Right lobe of liver (tissue), 6 donors: Measurements from ENCODE around the gene GIMAP1. TPM values are rescaled to one million over a fixed set of nuclear protein-coding genes. Genes with fewer than 3 reads are reported as not detected.
"Not testable (repeated sequence)": the region's sequence is repeated elsewhere in the genome, so short reads cannot be mapped to it uniquely, and the experiment has no call there.

Experiments used
- ATAC-seq, 4 donors: fragments of 200-7000 bp; cut with Tn5 transposase; one replicate each; pipeline ENCODE4 v1.9.1; 2020; ENCODE audit warnings: mild to moderate bottlenecking in 4 of 4, moderate library complexity in 4 of 4
- DNase-seq, 3 donors: peaks; one replicate each; pipeline ENCODE4 v3.0.0-alpha.2; 2020
- H3K27ac ChIP-seq, 3 donors: fragments of 200-600 bp; one replicate each; pipeline ENCODE4 v1.8.0; 2022
- H3K27me3 ChIP-seq, 2 donors: fragments of 200-600 bp; one replicate each; pipeline ENCODE4 v1.8.0; 2022
- H3K36me3 ChIP-seq, 4 donors: fragments of 200-600 bp; sonication (generic) in 1 of 4; one replicate each; pipeline versions ENCODE4 v1.5.1 to v1.8.0; 2017 to 2022; ENCODE audit warnings: control low read depth in 1 of 4
- H3K4me1 ChIP-seq, 4 donors: fragments of 200-600 bp; sonication (generic) in 1 of 4; one replicate each; pipeline versions ENCODE4 v1.5.1 to v1.8.0; 2017 to 2022; ENCODE audit warnings: control low read depth in 1 of 4
- H3K4me3 ChIP-seq, 3 donors: fragments of 200-600 bp; one replicate each; pipeline ENCODE4 v1.8.0; 2022
- H3K9me3 ChIP-seq, 4 donors: fragments of 200-600 bp; sonication (generic) in 1 of 4; one replicate each; pipeline versions ENCODE4 v1.5.1 to v1.8.0; 2017 to 2022; ENCODE audit warnings: control low read depth in 1 of 4
- POLR2A ChIP-seq: fragments of 450-650 bp; IDR thresholded peaks from one replicate; pipeline ENCODE4 v1.6.1; 2017; ENCODE audit warnings: antibody characterized with exemption, mild to moderate bottlenecking
- WGBS: methylation state at CpG from one replicate; pipeline ENCODE4 v1.1.6; 2018; ENCODE audit warnings: low coverage, low lambda C conversion rate; ENCODE audit not compliant: insufficient coverage; ENCODE audit errors: missing lambda C conversion rate; 5-methylcytosine and 5-hydroxymethylcytosine counted together
- intact Hi-C, 2 donors: fragments of 100-400 bp; cut with DNase I; formaldehyde crosslinking; loops; one replicate each; pipeline versions ENCODE4 v1.11.2 to v1.14.1; 2022
- total RNA-seq, 6 experiments: library from RNA; depleted of rRNA in 2 of 6; stranded (reverse); fragments of >200 nt in 2 of 6; fragmentation: NEBNext Ultra II Directional in 3 of 6; extraction: Animal tissue kit (Norgen Biotek cat#: 25700) in 3 of 6; gene quantifications; one replicate each; pipeline versions ENCODE4 v1.1.0 to v1.2.4, GENCODE V29; 2016 to 2023
- TF ChIP-seq, protein P1 (sequence below), 4 donors: fragments of 200-600 bp in 3 of 4; fragments of 450-650 bp in 1 of 4; IDR thresholded peaks; one replicate each; pipeline versions ENCODE4 v1.5.1 to v1.8.0; 2016 to 2022; ENCODE audit warnings: antibody characterized with exemption in 4 of 4, mild to moderate bottlenecking in 2 of 4
- donor health status: DM: no; HTN: yes; CAD: no.
- donor health status: DM: no; HTN: no; CAD: no.
- donor health status: DM: no; HTN: no; CAD: no.
- donor health status: DM: no; HTN: yes; CAD: no.
- donor health status: DM: no; HTN: yes; CAD: no.

GIMAP1 gene
- total RNA-seq, 6 experiments from 2014 or later: 0.73 to 2.4 (median 1.8) TPM

DNA sequence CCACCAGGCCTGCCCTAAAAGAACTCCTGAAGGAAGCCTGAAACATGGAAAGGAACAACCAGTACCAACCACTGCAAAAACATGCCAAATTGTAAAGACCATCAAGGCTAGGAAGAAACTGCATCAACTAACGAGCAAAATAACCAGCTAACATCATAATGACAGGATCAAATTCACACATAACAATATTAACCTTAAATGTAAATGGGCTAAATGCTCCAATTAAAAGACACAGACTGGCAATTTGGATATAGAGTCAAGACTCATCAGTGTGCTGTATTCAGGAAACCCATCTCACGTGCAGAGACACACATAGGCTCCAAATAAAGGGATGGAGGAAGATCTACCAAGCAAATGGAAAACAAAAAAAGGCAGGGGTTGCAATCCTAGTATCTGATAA lies 36.0 kb upstream of the GIMAP1 start:
- H3K9me3 ChIP-seq, H3K27me3 ChIP-seq, H3K27ac ChIP-seq, H3K4me1 ChIP-seq, intact Hi-C loops, ATAC-seq, H3K36me3 ChIP-seq, H3K4me3 ChIP-seq, DNase-seq: not testable (repeated sequence)
- WGBS: 65% methylated on average over 2 of the region's 2 CpGs

DNA sequence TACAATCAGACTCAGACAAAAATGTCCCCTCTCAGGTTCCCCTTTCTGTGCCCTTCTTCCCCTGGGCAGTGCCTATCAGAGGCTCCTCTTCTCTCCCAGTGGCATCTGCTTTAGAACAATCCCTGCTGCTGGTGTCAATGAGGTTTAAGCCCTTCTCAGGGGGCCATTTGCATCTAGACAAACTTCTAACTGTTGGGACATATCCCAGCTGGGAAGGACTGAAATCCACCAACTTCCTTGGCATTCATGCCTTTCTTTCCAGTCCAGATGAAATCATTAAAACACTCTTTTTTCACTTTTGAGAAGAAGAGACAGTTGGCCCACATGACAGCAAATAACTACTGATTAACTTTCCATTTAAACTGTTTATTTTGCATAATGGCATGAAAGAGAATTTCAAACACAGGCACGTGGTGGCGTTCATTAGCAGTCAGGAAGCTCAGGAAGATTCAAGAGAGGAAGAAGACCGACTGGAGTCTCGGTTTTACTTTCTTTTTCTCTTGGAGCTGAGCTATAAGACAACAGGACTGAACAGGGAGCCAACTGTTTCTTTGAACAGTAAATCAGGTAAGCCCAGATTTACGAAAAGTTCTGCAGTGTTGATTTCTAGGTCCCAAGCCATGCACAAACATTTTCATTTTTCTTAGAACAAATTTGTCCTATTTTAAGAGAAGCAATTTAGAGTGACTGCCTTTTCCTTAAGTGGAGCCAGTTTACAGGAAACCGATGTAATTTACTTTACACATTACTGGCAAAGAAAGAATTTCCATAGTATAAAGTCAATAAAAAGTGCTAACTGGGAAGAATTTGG lies 31.0 kb upstream of the GIMAP1 start, which contains the start of gene GIMAP2:
Gene GIMAP2, plus strand, starts transcription at position 488 of the 811 bp plus-strand sequence. CDS start 1,354 bp downstream, outside the sequence.
- peak within 1 kb of the TSS; percentile 77 to 81 (median 79) for H3K27ac ChIP-seq
- DNase-seq (no peak), ATAC-seq (peak; percentile 91 to 96 (median 94))
- H3K4me1 ChIP-seq: peaks cover 0 to 7% (median 3%) of the 10 kb centered on the region in 4 donors
- intact Hi-C loops: no loop called here
- H3K4me3 ChIP-seq: peak within 1 kb of the TSS; percentile 38 to 58 (median 50)
- no peaks in the 10 kb centered on the region for H3K9me3 ChIP-seq
- TF ChIP-seq, protein P1, sequence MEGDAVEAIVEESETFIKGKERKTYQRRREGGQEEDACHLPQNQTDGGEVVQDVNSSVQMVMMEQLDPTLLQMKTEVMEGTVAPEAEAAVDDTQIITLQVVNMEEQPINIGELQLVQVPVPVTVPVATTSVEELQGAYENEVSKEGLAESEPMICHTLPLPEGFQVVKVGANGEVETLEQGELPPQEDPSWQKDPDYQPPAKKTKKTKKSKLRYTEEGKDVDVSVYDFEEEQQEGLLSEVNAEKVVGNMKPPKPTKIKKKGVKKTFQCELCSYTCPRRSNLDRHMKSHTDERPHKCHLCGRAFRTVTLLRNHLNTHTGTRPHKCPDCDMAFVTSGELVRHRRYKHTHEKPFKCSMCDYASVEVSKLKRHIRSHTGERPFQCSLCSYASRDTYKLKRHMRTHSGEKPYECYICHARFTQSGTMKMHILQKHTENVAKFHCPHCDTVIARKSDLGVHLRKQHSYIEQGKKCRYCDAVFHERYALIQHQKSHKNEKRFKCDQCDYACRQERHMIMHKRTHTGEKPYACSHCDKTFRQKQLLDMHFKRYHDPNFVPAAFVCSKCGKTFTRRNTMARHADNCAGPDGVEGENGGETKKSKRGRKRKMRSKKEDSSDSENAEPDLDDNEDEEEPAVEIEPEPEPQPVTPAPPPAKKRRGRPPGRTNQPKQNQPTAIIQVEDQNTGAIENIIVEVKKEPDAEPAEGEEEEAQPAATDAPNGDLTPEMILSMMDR (IDR thresholded peaks at IDR 0.05): no peak
- no peak for TF ChIP-seq POLR2A
- no peaks in the 10 kb centered on the region for H3K27me3 ChIP-seq
- peaks cover 0 to 6% (median 0%) of the 10 kb centered on the region in 4 donors for H3K36me3 ChIP-seq
- 5% methylated on average over 6 of the region's 6 CpGs for WGBS

DNA sequence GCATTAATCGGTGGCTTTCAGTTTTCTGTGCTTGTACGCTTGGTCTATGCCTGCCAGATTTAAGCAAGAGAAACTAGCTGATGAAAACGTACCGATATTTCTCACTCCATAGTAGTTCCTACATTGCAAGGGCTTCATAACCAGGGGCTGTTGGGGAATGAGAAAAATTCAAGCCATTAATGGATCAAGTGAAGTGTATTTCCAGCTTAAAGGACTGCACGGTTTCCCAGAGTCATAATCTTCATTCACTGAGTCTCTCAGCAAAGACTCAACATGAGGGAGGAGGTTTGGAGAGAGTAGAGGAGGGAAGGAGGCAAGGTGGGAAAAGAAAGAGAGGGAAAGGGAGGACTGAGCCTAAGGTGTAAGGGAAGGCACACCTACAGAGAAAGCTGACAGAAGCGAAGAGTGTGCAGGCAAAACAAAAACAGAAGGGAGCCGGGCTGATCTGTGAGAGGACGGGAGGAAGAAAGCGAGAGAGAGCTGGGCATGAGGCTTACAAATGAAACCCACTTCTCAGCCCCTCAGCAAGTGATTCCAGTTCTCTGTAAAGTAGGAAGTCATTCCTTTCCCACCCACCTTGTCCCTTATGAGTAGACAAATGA lies 30.3 kb upstream of the GIMAP1 start:
- H3K9me3 ChIP-seq: no peaks in the 10 kb centered on the region
- TF ChIP-seq, protein P1 (IDR thresholded peaks at IDR 0.05): no peak
- no peak for TF ChIP-seq POLR2A

GRCh38 chr7:150688630-150689029 lies 27.8 kb upstream of the GIMAP1 start:
- no peak overlapping the region for H3K27ac ChIP-seq
- no peak for ATAC-seq
- no peak overlapping the region for H3K4me3 ChIP-seq
- peaks cover 0 to 7% (median 3%) of the 10 kb centered on the region in 4 donors for H3K4me1 ChIP-seq
- no peaks in the 10 kb centered on the region for H3K27me3 ChIP-seq
- H3K36me3 ChIP-seq: peaks cover 0 to 7% (median 0%) of the 10 kb centered on the region in 4 donors
- no peak for TF ChIP-seq POLR2A
- TF ChIP-seq, protein P1 (IDR thresholded peaks at IDR 0.05): no peak
- intact Hi-C loops: no loop called here
- DNase-seq: no peak
- WGBS: 67% methylated on average over 1 of the region's 6 CpGs
- H3K9me3 ChIP-seq: no peaks in the 10 kb centered on the region

More for the DNA sequence above, 30.3 kb upstream of the GIMAP1 start:
- peaks cover 0 to 7% (median 3%) of the 10 kb centered on the region in 4 donors for H3K4me1 ChIP-seq
- H3K27me3 ChIP-seq: no peaks in the 10 kb centered on the region
- intact Hi-C loops: no loop called here
- peak overlapping the region; percentile 77 to 81 (median 79) for H3K27ac ChIP-seq
- ATAC-seq: peak; percentile 62 to 68 (median 66)
- WGBS: 20% methylated on average over 9 of the region's 9 CpGs
- H3K36me3 ChIP-seq: peaks cover 0 to 7% (median 0%) of the 10 kb centered on the region in 4 donors
- peak overlapping the region; percentile 38 to 58 (median 50) for H3K4me3 ChIP-seq
- no peak for DNase-seq

- Histone ChIP-seq H3K27ac (no peak overlapping the region), H3K9me3 (no peaks in the 10 kb centered on the region), H3K4me1 (no peaks in the 10 kb centered on the region), H3K4me3 (no peak overlapping the region), H3K36me3 (no peaks in the 10 kb centered on the region), H3K27me3 (no peaks in the 10 kb centered on the region)
- ATAC-seq: no peak
- WGBS: 67% methylated on average over 2 of the region's 2 CpGs
- intact Hi-C loops: no loop called here
- no peak for TF ChIP-seq POLR2A
- TF ChIP-seq, protein P1 (IDR thresholded peaks at IDR 0.05): no peak
- DNase-seq: no peak
Observed at GRCh38 chr7:150695654-150696053, 20.8 kb upstream of the GIMAP1 start.
